ENCODE measurements around the gene DAD1. TPM values are rescaled to one million over a fixed set of nuclear protein-coding genes. Genes with fewer than 3 reads are reported as not detected.
"Not testable (repeated sequence)": the region's sequence is repeated elsewhere in the genome, so short reads cannot be mapped to it uniquely, and the experiment has no call there.

The DAD1 gene
- polyA plus RNA-seq, 3 donors = 187 to 278 (median 235) TPM

GRCh38 chr14:22557846-22558220 lies 31.2 kb downstream of the DAD1 start:
- no peak overlapping the region for H3K27ac ChIP-seq (ENCODE audit: low read depth, low read length)
- 18 to 80% (median 80%) methylated on average over 1 of the region's 1 CpG for WGBS, 3 donors

- H3K27ac ChIP-seq (ENCODE audit: low read depth, low read length) = no peak overlapping the region
- 6 to 8% (median 7%) methylated on average over 23 to 28 of the region's 28 CpGs for WGBS, 3 donors
Observed at GRCh38 chr14:22556990-22557623, 31.9 kb downstream of the DAD1 start.

- 30 to 50% (median 41%) methylated on average over 28 of the region's 28 CpGs for WGBS, 3 donors
- H3K27ac ChIP-seq (ENCODE audit: low read depth, low read length) = no peak overlapping the region
Observed at GRCh38 chr14:22556021-22556989, 32.7 kb downstream of the DAD1 start.

GRCh38 chr14:22555384-22556011 lies 33.5 kb downstream of the DAD1 start:
- 72 to 88% (median 81%) methylated on average over 4 of the region's 4 CpGs for WGBS, 3 donors
- H3K27ac ChIP-seq (ENCODE audit: low read depth, low read length) = no peak overlapping the region

- no peak overlapping the region for H3K27ac ChIP-seq (ENCODE audit: low read depth, low read length)
- 84 to 86% (median 86%) methylated on average over 14 to 15 of the region's 15 CpGs for WGBS, 3 donors
Observed at GRCh38 chr14:22554498-22555383, 34.3 kb downstream of the DAD1 start.

- WGBS, 3 donors = 88 to 94% (median 88%) methylated on average over 5 to 12 of the region's 14 CpGs
- not testable (repeated sequence) for H3K27ac ChIP-seq (ENCODE audit: low read depth, low read length)
Observed at GRCh38 chr14:22553861-22554497, 35.0 kb downstream of the DAD1 start.

GRCh38 chr14:22553445-22553844 lies 35.6 kb downstream of the DAD1 start:
- WGBS, 3 donors = 79 to 88% (median 86%) methylated on average over 5 of the region's 5 CpGs
- H3K27ac ChIP-seq (ENCODE audit: low read depth, low read length) = no peak overlapping the region

- H3K27ac ChIP-seq (ENCODE audit: low read depth, low read length) = no peak overlapping the region
- 91 to 95% (median 95%) methylated on average over 2 of the region's 2 CpGs for WGBS, 3 donors
Observed at GRCh38 chr14:22552827-22553076, 36.3 kb downstream of the DAD1 start.

- 83 to 87% (median 85%) methylated on average over 13 of the region's 13 CpGs for WGBS, 3 donors
- H3K27ac ChIP-seq (ENCODE audit: low read depth, low read length) = no peak overlapping the region
Observed at GRCh38 chr14:22552001-22552826, 36.8 kb downstream of the DAD1 start.

GRCh38 chr14:22551605-22551997 lies 37.4 kb downstream of the DAD1 start:
- 45 to 55% (median 49%) methylated on average over 5 of the region's 5 CpGs for WGBS, 3 donors
- no peak overlapping the region for H3K27ac ChIP-seq (ENCODE audit: low read depth, low read length)

GRCh38 chr14:22549981-22550673 lies 38.9 kb downstream of the DAD1 start:
- H3K27ac ChIP-seq (ENCODE audit: low read depth, low read length) = no peak overlapping the region
- WGBS, 3 donors = 47 to 72% (median 59%) methylated on average over 11 of the region's 11 CpGs

GRCh38 chr14:22549324-22549962 lies 39.6 kb downstream of the DAD1 start:
- 81 to 90% (median 82%) methylated on average over 6 of the region's 6 CpGs for WGBS, 3 donors
- H3K27ac ChIP-seq (ENCODE audit: low read depth, low read length) = no peak overlapping the region

GRCh38 chr14:22547948-22548750 lies 40.9 kb downstream of the DAD1 start:
- 63 to 90% (median 83%) methylated on average over 7 to 8 of the region's 8 CpGs for WGBS, 3 donors
- no peak overlapping the region for H3K27ac ChIP-seq (ENCODE audit: low read depth, low read length)

GRCh38 chr14:22547313-22547947 lies 41.6 kb downstream of the DAD1 start:
- 64 to 85% (median 82%) methylated on average over 9 of the region's 9 CpGs for WGBS, 3 donors
- H3K27ac ChIP-seq (ENCODE audit: low read depth, low read length) = no peak overlapping the region

- no peak overlapping the region for H3K27ac ChIP-seq (ENCODE audit: low read depth, low read length)
- 90 to 97% (median 94%) methylated on average over 3 of the region's 3 CpGs for WGBS, 3 donors
Observed at GRCh38 chr14:22546722-22547071, 42.3 kb downstream of the DAD1 start.
